ENCODE measurements around the gene AREL1. TPM values are rescaled to one million over a fixed set of nuclear protein-coding genes. Genes with fewer than 3 reads are reported as not detected.
A peak's percentile ranks its signal among the peaks of the same experiment; 100 is the strongest.

The AREL1 gene
- total RNA-seq, 1 donor from 2014 or later = 40.8 TPM

- no peak for DNase-seq (ENCODE audit: low spot score)
Measured at GRCh38 chr14:74635847-74636246, 77.0 kb downstream of the AREL1 start.

- DNase-seq (ENCODE audit: low spot score) = no peak
Measured at GRCh38 chr14:74634964-74635363, 77.9 kb downstream of the AREL1 start.

- no peak for DNase-seq (ENCODE audit: low spot score)
Measured at GRCh38 chr14:74634481-74634880, 78.4 kb downstream of the AREL1 start.

- no peak for DNase-seq (ENCODE audit: low spot score)
Measured at GRCh38 chr14:74630881-74631690, 81.8 kb downstream of the AREL1 start.

GRCh38 chr14:74628418-74628817, 84.5 kb downstream of the AREL1 start:
- DNase-seq (ENCODE audit: low spot score) = no peak

- no peak for DNase-seq (ENCODE audit: low spot score)
Measured at GRCh38 chr14:74627076-74627475, 85.8 kb downstream of the AREL1 start.

GRCh38 chr14:74622257-74622656, 90.6 kb downstream of the AREL1 start:
- DNase-seq (ENCODE audit: low spot score) = no peak

GRCh38 chr14:74621556-74621955, 91.3 kb downstream of the AREL1 start:
- DNase-seq (ENCODE audit: low spot score) = no peak

- DNase-seq (ENCODE audit: low spot score) = no peak
Measured at GRCh38 chr14:74620923-74621322, 92.0 kb downstream of the AREL1 start.

- no peak for DNase-seq (ENCODE audit: low spot score)
Measured at GRCh38 chr14:74620497-74620921, 92.4 kb downstream of the AREL1 start.

GRCh38 chr14:74619672-74620131, 93.2 kb downstream of the AREL1 start:
- DNase-seq (ENCODE audit: low spot score) = peak; percentile 62

GRCh38 chr14:74618078-74618952, 94.6 kb downstream of the AREL1 start:
- no peak for DNase-seq (ENCODE audit: low spot score)

GRCh38 chr14:74616996-74617700, 95.7 kb downstream of the AREL1 start:
- no peak for DNase-seq (ENCODE audit: low spot score)

- DNase-seq (ENCODE audit: low spot score) = no peak
Measured at GRCh38 chr14:74616507-74616906, 96.4 kb downstream of the AREL1 start.

GRCh38 chr14:74615735-74616134, 97.1 kb downstream of the AREL1 start:
- DNase-seq (ENCODE audit: low spot score) = no peak

GRCh38 chr14:74614508-74615495, 98.1 kb downstream of the AREL1 start:
- no peak for DNase-seq (ENCODE audit: low spot score)

- no peak for DNase-seq (ENCODE audit: low spot score)
Measured at GRCh38 chr14:74613211-74613914, 99.5 kb downstream of the AREL1 start.

- DNase-seq (ENCODE audit: low spot score) = peak; percentile 65
Measured at GRCh38 chr14:74612350-74613021, 100.4 kb downstream of the AREL1 start.

GRCh38 chr14:74611650-74612349, 101.1 kb downstream of the AREL1 start, which contains the start of gene LTBP2:
Gene LTBP2 (minus strand): TSS chr14:74612237. CDS start chr14:74611944, 293 bp downstream.
- DNase-seq (ENCODE audit: low spot score) = no peak

Data from ureter (tissue), 1 donor.